ENCODE results near the gene PLD3. TPM values are rescaled to one million over a fixed set of nuclear protein-coding genes. Genes with fewer than 3 reads are reported as not detected.

The PLD3 gene
- total RNA-seq, 1 donor from 2014 or later = 284 TPM

DNA sequence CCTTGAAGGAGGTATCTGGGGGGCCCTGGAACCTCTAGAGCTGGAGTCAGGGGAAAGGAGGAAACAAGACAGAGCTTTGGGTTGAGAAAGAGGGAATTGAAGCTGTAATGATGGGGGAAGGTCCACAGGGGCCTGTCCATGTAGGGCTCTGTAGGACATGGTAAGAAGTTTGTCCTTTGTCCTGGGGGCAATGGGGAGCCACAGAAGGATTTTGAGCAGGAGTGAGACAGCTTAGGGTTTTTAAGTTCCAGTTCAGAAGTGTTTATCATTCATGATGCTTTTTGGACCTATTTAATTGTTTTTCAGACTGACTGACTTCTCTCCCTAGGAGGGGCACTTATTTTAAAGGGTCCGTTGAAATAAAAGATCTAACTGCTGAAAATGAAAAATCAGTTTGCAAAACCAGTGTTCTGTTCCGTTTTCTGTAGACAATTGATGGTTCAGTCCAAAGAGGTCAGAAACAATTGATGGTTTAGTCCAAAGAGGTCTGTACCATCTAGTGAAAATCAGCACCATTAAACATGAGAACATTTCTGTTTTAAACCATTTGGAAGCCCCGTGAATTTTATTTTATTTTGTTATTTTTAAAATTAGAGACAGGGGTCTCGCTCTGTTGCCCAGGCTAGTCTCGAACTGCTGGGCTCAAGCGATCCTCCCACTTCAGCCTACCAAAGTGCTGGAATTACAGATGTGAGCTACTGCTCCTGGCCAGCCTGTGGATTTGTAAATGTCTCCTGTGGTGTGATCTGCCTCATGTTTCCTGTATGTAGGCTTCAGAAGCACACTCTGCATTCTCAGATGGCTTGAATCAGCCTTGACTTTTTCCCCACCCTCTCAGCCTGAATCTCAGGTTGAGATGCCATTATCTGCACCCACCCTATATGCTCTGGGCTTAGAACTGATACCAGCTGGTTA, 8.4 kb downstream of the PLD3 start:
- no peak for DNase-seq (ENCODE audit: low read depth)
- no peak overlapping the region for H3K4me3 ChIP-seq (ENCODE audit: low read depth, low read length)
- TF ChIP-seq, protein P1, sequence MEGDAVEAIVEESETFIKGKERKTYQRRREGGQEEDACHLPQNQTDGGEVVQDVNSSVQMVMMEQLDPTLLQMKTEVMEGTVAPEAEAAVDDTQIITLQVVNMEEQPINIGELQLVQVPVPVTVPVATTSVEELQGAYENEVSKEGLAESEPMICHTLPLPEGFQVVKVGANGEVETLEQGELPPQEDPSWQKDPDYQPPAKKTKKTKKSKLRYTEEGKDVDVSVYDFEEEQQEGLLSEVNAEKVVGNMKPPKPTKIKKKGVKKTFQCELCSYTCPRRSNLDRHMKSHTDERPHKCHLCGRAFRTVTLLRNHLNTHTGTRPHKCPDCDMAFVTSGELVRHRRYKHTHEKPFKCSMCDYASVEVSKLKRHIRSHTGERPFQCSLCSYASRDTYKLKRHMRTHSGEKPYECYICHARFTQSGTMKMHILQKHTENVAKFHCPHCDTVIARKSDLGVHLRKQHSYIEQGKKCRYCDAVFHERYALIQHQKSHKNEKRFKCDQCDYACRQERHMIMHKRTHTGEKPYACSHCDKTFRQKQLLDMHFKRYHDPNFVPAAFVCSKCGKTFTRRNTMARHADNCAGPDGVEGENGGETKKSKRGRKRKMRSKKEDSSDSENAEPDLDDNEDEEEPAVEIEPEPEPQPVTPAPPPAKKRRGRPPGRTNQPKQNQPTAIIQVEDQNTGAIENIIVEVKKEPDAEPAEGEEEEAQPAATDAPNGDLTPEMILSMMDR (conservative IDR thresholded peaks at IDR 0.05; ENCODE audit: low read depth, low read length) = no peak

DNA sequence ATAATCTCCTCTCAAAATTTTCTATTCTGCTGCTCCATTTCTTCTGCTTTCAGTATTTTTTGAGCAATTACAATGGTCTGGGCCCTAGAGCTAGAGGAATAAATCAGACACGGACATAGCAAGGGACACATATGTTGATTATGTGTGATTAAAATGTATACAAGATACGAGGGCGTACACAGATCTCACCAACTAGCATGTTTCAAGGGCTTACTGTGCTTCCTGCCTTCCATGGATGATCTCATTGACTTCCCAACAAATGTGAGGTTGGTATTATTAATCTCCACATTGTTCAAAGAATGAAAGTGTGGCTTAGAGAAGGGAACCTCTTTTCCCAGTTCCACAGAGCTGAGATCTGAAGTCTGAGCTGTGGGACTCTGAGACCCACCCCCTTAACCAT, 9.1 kb downstream of the PLD3 start:
- TF ChIP-seq, protein P1 (conservative IDR thresholded peaks at IDR 0.05; ENCODE audit: low read depth, low read length) = no peak
- no peak for DNase-seq (ENCODE audit: low read depth)
- H3K4me3 ChIP-seq (ENCODE audit: low read depth, low read length) = no peak overlapping the region

DNA sequence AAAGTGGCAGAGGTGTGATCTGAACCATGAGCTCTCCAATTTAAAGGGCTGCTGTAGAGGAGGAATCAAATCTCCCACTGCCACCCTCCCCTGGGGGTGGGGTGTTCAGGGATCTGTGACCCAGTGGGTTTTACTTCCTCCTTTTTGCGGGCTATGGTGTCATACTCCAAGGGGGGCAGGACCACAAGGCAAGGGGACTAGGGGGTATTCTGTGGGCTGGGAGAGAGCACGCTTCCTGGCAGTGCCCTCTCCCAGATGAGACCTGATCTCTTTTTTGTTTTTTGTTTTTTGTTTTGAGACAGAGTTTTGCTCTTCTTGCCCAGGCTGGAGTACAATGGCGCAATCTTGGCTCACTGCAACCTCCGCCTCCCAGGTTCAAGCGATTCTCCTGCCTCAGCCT, 10.3 kb downstream of the PLD3 start:
- DNase-seq (ENCODE audit: low read depth) = no peak
- TF ChIP-seq, protein P1 (conservative IDR thresholded peaks at IDR 0.05; ENCODE audit: low read depth, low read length) = no peak
- no peak overlapping the region for H3K4me3 ChIP-seq (ENCODE audit: low read depth, low read length)

DNA sequence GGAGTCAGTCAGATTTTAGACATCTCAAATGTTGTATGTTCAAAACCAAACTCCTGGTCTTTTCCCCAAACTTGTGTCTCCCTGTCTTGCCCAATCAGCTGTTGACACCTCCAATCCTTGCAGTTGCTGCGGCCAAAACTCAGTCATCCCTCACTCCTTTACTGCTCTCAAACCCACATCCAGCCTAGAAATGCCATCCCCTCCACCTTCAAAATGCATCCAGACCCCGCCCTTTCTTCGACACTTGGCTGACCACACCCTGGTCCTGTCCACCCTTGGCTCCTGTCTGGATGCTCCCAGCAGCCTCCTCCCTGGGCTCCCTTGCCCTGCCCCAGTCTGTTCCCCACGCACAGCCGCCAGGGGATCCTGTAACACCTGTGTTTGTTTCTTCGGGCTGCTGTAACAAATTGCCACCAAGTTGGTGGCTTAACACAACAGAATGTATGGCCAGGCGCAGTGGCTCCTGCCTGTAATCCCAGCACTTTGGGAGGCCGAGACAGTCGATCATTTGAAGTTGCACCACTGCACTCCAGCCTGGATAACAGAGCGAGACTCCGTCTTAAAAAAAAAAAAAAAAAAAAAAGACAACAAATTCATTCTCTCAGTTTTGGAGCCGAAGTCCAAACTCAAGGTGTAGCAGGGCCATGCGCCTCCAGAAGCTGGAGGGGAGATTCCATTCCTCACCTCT, 11.7 kb downstream of the PLD3 start:
- no peak for DNase-seq (ENCODE audit: low read depth)
- TF ChIP-seq, protein P1 (conservative IDR thresholded peaks at IDR 0.05; ENCODE audit: low read depth, low read length) = no peak
- no peak overlapping the region for H3K4me3 ChIP-seq (ENCODE audit: low read depth, low read length)

DNA sequence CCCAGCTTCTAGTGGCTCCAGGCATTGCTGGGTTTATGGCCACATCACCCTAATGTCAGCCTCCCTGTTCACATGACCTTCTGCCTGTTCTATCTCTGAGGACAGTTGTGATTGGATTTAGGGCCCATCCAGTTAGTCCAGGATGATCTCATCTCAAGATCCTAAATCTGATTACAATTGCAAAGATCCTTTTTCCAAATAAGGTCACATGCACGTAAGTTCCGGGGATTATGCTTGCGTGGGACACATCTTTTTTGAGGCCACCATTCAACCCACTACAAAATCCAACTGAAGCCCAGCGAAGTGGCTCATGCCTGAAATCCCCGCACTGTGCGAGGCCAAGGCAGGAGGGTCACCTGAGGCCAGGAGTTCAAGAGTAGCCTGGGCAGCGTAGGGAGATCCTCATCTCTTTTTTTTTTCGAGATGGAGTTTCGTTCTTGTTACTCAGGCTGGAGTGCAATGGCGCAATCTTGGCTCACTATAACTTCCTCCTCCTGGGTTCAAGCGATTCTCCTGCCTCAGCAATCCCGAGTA, 12.3 kb downstream of the PLD3 start:
- no peak for DNase-seq (ENCODE audit: low read depth)
- no peak overlapping the region for H3K4me3 ChIP-seq (ENCODE audit: low read depth, low read length)
- TF ChIP-seq, protein P1 (conservative IDR thresholded peaks at IDR 0.05; ENCODE audit: low read depth, low read length) = no peak

DNA sequence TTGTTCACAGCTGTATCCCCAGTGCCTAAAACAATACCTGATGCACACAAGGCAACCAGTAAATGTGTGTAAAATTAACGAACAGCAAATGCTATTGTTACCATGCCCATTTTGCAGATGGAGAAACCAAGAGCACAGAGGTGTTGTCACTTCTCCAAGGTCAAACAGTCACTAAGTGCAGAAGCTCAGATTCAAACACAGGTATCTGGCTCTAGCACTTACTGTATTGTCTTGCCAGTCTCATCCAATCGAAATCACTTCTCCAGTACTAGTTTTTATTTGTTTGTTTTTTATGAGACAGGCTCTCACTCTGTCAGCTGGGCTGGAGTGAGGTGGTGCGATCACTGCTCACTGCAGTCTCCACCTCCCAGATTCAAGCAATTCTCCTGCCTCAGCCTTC, 13.7 kb downstream of the PLD3 start:
- H3K4me3 ChIP-seq (ENCODE audit: low read depth, low read length) = no peak overlapping the region
- TF ChIP-seq, protein P1 (conservative IDR thresholded peaks at IDR 0.05; ENCODE audit: low read depth, low read length) = no peak
- no peak for DNase-seq (ENCODE audit: low read depth)
